ENCODE results near the gene NOXA1.

The NOXA1 gene

GRCh38 chr9:137441289-137441934 is 18.2 kb downstream of the NOXA1 start, which contains the start of gene ENTPD8:
Gene ENTPD8 (minus strand): TSS chr9:137441357. CDS start chr9:137438285, 3,072 bp downstream.
- Histone ChIP-seq H3K9me3 (ENCODE audit: control insufficient read depth, insufficient read depth, low read length) (no peaks in the 10 kb centered on the region), H3K4me1 (ENCODE audit: control insufficient read depth, insufficient read depth, low read length) (peaks cover 3% of the 10 kb centered on the region), H3K27me3 (ENCODE audit: control insufficient read depth, insufficient read depth, low read length) (no peaks in the 10 kb centered on the region), H3K4me3 (ENCODE audit: low read depth, low read length) (peak within 1 kb of the TSS; percentile 32), H3K36me3 (ENCODE audit: control insufficient read depth, insufficient read depth, low read length) (no peaks in the 10 kb centered on the region), H3K9ac (ENCODE audit: low read depth, low read length) (no peak within 1 kb of the TSS)

DNA sequence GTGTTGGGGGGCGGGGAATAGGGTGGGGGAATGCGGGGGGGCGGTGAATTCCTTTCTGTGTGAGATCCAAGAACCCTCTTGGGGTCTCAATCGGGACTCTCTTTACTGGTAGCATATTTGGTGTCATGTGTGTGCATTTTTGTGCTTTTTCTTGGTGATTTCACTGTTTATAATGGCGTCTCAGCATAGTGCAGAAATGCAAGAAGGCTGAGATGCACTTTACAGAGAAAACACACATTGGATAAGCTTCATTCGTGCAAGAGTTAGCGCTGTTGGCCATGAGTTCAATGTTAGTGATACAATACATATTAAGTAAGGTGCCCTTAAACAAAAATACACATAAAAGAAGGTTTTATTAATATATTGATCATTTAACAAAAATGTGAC is 18.7 kb downstream of the NOXA1 start:
- H3K9ac ChIP-seq (ENCODE audit: low read depth, low read length): no peak overlapping the region

DNA sequence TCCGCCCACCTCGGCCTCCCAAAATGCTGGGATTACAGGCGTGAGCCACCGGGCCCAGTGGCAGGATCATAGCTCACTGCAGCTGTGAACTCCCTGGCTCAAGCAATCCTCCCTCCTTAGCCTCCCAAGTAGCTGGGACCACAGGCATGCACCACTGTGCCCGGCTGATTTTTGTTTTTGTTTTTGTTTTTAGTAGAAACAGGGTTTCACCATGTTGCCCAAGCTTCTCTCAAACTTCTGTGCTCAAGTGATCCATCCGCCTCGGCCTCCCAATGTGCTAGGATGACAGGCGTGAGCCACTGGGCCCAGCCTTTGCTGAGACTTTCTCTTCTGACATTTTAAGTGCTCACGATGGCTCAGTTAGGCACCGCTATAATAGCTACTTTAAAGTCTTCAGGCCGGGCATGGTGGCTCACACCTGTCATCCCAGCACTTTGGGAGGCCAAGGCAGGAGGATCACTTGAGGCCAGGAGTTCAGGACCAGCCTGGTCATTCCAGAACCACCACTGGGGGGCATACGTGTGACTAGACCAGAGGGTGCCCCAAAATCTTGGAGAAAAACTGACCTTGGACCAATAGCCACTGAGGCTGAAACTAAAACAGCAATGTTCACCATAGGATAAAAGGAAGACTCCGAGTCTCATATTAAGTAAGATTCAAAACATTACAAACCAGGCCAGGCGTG is 21.1 kb downstream of the NOXA1 start:
- Histone ChIP-seq H3K9me3 (ENCODE audit: control insufficient read depth, insufficient read depth, low read length) (no peaks in the 10 kb centered on the region), H3K4me1 (ENCODE audit: control insufficient read depth, insufficient read depth, low read length) (peaks cover 3% of the 10 kb centered on the region), H3K36me3 (ENCODE audit: control insufficient read depth, insufficient read depth, low read length) (peaks cover 7% of the 10 kb centered on the region), H3K9ac (ENCODE audit: low read depth, low read length) (no peak overlapping the region), H3K27me3 (ENCODE audit: control insufficient read depth, insufficient read depth, low read length) (no peaks in the 10 kb centered on the region), H3K4me3 (ENCODE audit: low read depth, low read length) (no peak overlapping the region)

More for the DNA sequence above, 18.7 kb downstream of the NOXA1 start:
- H3K9me3 ChIP-seq (ENCODE audit: control insufficient read depth, insufficient read depth, low read length): no peaks in the 10 kb centered on the region
- no peaks in the 10 kb centered on the region for H3K36me3 ChIP-seq (ENCODE audit: control insufficient read depth, insufficient read depth, low read length)
- H3K4me1 ChIP-seq (ENCODE audit: control insufficient read depth, insufficient read depth, low read length): peaks cover 3% of the 10 kb centered on the region
- H3K4me3 ChIP-seq (ENCODE audit: low read depth, low read length): peak overlapping the region; percentile 28
- H3K27me3 ChIP-seq (ENCODE audit: control insufficient read depth, insufficient read depth, low read length): no peaks in the 10 kb centered on the region

GRCh38 chr9:137445275-137445807 is 22.1 kb downstream of the NOXA1 start:
- no peaks in the 10 kb centered on the region for H3K27me3 ChIP-seq (ENCODE audit: control insufficient read depth, insufficient read depth, low read length)
- no peak overlapping the region for H3K9ac ChIP-seq (ENCODE audit: low read depth, low read length)
- H3K9me3 ChIP-seq (ENCODE audit: control insufficient read depth, insufficient read depth, low read length): no peaks in the 10 kb centered on the region
- peaks cover 9% of the 10 kb centered on the region for H3K36me3 ChIP-seq (ENCODE audit: control insufficient read depth, insufficient read depth, low read length)
- H3K4me3 ChIP-seq (ENCODE audit: low read depth, low read length): no peak overlapping the region
- H3K4me1 ChIP-seq (ENCODE audit: control insufficient read depth, insufficient read depth, low read length): peaks cover 3% of the 10 kb centered on the region

DNA sequence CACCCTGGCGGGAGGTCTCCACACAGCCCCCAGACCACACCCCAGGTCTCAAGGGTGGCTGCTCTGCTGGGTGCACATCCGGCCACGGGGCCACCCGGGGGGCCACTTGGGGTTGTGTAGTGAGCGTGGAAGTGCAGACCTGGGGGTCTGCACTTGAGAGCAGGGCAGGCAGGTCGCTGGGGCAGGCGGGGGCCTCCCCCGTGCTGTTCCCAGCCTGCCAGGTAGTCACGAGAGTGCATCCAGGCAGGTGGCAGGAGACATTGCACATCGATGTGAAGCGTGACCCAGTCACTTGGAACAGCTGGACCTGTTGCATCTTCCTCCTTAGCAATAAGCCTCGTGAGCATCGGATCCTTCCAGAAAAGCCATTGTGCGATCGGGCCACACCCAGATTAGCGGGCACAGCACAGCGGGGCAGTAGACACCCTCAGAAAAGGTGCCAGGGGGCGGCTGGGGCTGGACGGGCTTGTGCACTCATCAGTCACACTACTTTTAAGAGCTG is 22.8 kb downstream of the NOXA1 start:
- H3K4me1 ChIP-seq (ENCODE audit: control insufficient read depth, insufficient read depth, low read length): peaks cover 3% of the 10 kb centered on the region
- no peak overlapping the region for H3K9ac ChIP-seq (ENCODE audit: low read depth, low read length)

DNA sequence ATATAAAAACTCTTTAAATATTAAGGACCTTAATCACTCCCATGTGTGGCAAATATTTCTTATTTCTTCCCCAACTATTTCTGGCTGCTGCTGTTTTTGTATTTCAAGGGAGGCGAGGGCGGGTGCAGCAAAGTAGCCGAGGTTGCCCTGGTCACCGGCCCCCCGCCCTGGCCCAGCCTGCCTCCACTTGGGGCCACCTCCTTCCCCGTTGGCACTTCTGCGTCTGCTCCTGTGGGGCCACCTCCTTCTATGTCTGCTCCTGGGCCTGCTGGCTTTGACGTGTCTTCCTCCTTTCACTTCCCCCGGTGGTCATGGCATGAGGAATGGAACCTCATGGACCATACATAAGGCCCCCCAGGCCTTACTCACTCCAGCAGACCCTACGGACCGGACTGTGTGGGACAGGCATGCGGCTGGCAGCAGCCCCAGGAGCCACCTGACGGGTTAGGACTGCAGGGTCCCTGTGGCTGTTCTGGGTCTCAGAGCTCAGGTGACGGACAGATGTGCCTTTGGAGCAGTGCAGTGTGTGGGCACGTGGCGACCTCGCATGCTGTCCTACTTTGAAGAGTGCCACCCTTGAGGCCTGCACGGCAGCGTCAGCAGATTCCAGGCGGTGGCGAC is 23.8 kb downstream of the NOXA1 start:
- Histone ChIP-seq H3K27me3 (ENCODE audit: control insufficient read depth, insufficient read depth, low read length) (no peaks in the 10 kb centered on the region), H3K9me3 (ENCODE audit: control insufficient read depth, insufficient read depth, low read length) (no peaks in the 10 kb centered on the region), H3K36me3 (ENCODE audit: control insufficient read depth, insufficient read depth, low read length) (peaks cover 9% of the 10 kb centered on the region), H3K4me3 (ENCODE audit: low read depth, low read length) (no peak overlapping the region), H3K9ac (ENCODE audit: low read depth, low read length) (no peak overlapping the region), H3K4me1 (ENCODE audit: control insufficient read depth, insufficient read depth, low read length) (peaks cover 3% of the 10 kb centered on the region)

More for the DNA sequence above, 22.8 kb downstream of the NOXA1 start:
- H3K36me3 ChIP-seq (ENCODE audit: control insufficient read depth, insufficient read depth, low read length): peaks cover 9% of the 10 kb centered on the region
- no peaks in the 10 kb centered on the region for H3K9me3 ChIP-seq (ENCODE audit: control insufficient read depth, insufficient read depth, low read length)
- no peak overlapping the region for H3K4me3 ChIP-seq (ENCODE audit: low read depth, low read length)
- no peaks in the 10 kb centered on the region for H3K27me3 ChIP-seq (ENCODE audit: control insufficient read depth, insufficient read depth, low read length)

DNA sequence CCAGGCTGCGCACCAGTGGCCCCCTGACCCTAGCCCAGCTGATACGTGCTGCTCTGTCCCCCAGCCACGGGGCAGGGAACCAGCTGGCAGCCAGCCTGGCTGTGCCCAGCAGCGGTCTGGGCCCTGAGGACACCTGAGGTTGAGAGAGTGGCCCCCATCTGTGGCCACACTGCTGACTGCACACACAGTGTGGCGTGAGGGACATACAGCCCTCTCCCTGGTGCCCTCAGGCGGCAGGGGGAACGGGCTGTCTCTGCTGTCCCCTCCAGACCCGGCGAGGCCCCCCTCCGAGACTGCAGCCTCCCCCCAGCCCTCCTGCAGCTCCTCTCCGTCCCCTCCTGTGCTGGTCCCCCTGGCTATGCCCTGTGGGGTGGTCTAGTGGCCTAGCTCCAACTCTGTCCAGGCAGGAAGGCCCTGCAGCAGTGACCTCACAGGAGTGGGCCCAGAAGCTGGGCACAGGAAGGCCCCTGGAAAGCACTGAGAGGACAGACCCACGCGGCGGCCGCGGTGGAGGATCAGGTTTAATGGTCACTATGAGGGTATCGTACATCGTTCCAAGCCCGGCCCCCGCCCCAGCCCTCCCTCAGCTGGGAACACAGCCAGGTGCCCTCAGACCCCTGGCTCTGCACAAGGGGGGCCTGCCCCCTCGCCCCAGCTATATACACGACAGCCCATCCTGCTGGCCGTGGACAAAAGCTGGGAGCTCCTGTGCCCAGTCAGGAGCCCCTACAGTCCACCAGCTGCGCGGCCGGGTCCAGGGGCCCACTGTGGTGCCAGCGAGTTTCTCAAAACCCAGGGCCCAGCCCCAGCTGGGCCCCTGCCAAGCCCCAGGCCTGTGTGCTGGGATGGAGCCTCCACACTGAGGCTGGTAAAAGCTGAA is 24.8 kb downstream of the NOXA1 start:
- H3K4me1 ChIP-seq (ENCODE audit: control insufficient read depth, insufficient read depth, low read length): no peaks in the 10 kb centered on the region
- no peak overlapping the region for H3K4me3 ChIP-seq (ENCODE audit: low read depth, low read length)
- H3K27me3 ChIP-seq (ENCODE audit: control insufficient read depth, insufficient read depth, low read length): no peaks in the 10 kb centered on the region
- peaks cover 15% of the 10 kb centered on the region for H3K36me3 ChIP-seq (ENCODE audit: control insufficient read depth, insufficient read depth, low read length)
- no peaks in the 10 kb centered on the region for H3K9me3 ChIP-seq (ENCODE audit: control insufficient read depth, insufficient read depth, low read length)
- no peak overlapping the region for H3K9ac ChIP-seq (ENCODE audit: low read depth, low read length)

GRCh38 chr9:137448602-137448962 is 25.4 kb downstream of the NOXA1 start:
- H3K4me3 ChIP-seq (ENCODE audit: low read depth, low read length): no peak overlapping the region
- H3K27me3 ChIP-seq (ENCODE audit: control insufficient read depth, insufficient read depth, low read length): no peaks in the 10 kb centered on the region
- no peaks in the 10 kb centered on the region for H3K9me3 ChIP-seq (ENCODE audit: control insufficient read depth, insufficient read depth, low read length)
- no peak overlapping the region for H3K9ac ChIP-seq (ENCODE audit: low read depth, low read length)
- H3K36me3 ChIP-seq (ENCODE audit: control insufficient read depth, insufficient read depth, low read length): peaks cover 16% of the 10 kb centered on the region
- H3K4me1 ChIP-seq (ENCODE audit: control insufficient read depth, insufficient read depth, low read length): no peaks in the 10 kb centered on the region

GRCh38 chr9:137449081-137449844 is 26.1 kb downstream of the NOXA1 start:
- no peak overlapping the region for H3K4me3 ChIP-seq (ENCODE audit: low read depth, low read length)
- H3K9me3 ChIP-seq (ENCODE audit: control insufficient read depth, insufficient read depth, low read length): no peaks in the 10 kb centered on the region
- H3K36me3 ChIP-seq (ENCODE audit: control insufficient read depth, insufficient read depth, low read length): peaks cover 16% of the 10 kb centered on the region
- H3K9ac ChIP-seq (ENCODE audit: low read depth, low read length): no peak overlapping the region
- H3K4me1 ChIP-seq (ENCODE audit: control insufficient read depth, insufficient read depth, low read length): no peaks in the 10 kb centered on the region
- H3K27me3 ChIP-seq (ENCODE audit: control insufficient read depth, insufficient read depth, low read length): no peaks in the 10 kb centered on the region

DNA sequence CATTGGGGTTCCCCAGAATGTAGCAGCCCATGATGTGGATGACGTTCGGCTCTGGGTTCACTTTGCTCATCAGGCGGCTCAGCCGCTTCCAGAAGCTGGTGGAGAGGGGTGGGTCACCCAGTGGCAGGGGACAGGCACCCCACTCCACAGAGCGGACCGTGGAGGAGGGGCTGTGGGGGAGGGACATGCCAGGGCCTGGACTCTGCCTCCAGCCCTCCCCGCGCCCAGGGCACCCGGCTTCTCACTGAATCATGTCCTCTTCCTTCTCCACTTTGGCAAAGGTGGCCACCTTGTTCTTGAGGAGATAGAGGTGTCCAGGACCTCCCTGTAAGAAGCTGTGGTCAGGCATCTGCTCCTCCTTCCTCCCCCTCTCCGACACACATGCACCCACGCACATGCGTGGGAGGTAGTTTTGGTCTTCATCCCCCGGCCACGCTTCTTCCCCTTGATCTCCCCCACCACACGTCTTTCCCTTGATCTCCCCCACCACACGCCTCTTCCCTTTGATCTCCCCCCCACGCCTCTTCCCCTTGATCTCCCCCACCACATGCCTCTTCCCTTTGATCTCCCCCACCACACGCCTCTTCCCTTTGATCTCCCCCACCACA is 26.8 kb downstream of the NOXA1 start:
- Histone ChIP-seq H3K4me3 (ENCODE audit: low read depth, low read length) (no peak overlapping the region), H3K9me3 (ENCODE audit: control insufficient read depth, insufficient read depth, low read length) (no peaks in the 10 kb centered on the region), H3K27me3 (ENCODE audit: control insufficient read depth, insufficient read depth, low read length) (no peaks in the 10 kb centered on the region), H3K4me1 (ENCODE audit: control insufficient read depth, insufficient read depth, low read length) (no peaks in the 10 kb centered on the region), H3K36me3 (ENCODE audit: control insufficient read depth, insufficient read depth, low read length) (peaks cover 16% of the 10 kb centered on the region), H3K9ac (ENCODE audit: low read depth, low read length) (no peak overlapping the region)
